ENCODE data around the gene DYNLT2. TPM values are rescaled to one million over a fixed set of nuclear protein-coding genes. Genes with fewer than 3 reads are reported as not detected.
A peak's percentile ranks its signal among the peaks of the same experiment; 100 is the strongest.

The DYNLT2 gene
- total and polyA plus RNA-seq, 2 of the 13 experiments (the other 11 are each of a cell fraction or from before 2014, with no cell fraction given) = 2.1 to 4.3 TPM

- TF ChIP-seq ZNF841 (CRISPR knock-in tag; IDR thresholded peaks at IDR 0.05; ENCODE audit: borderline replicate concordance) (peak; percentile 50; the same call in 1 of the 2 replicates), GMEB2 (CRISPR knock-in tag; IDR thresholded peaks at IDR 0.05; ENCODE audit: low read depth) (no peak), ZNF33B (CRISPR knock-in tag; IDR thresholded peaks at IDR 0.05) (0 out of 2 replicates have a peak, but pooled peaks have one; percentile 91), ATF7-NPFF (CRISPR knock-in tag; IDR thresholded peaks at IDR 0.05; ENCODE audit: low read depth) (0 out of 2 replicates have a peak, but pooled peaks have one; percentile 69), ZNF850 (CRISPR knock-in tag; conservative IDR thresholded peaks at IDR 0.05) (no peak), SYNCRIP (IDR thresholded peaks at IDR 0.05; ENCODE audit: insufficient read depth, low read depth, low read length) (no peak), TAF1 (CRISPR knock-in tag; IDR thresholded peaks at IDR 0.05) (0 out of 2 replicates have a peak, but pooled peaks have one; percentile 1), ZNF549 (CRISPR knock-in tag; IDR thresholded peaks at IDR 0.05) (no peak), ZBTB39 (CRISPR knock-in tag; IDR thresholded peaks at IDR 0.05) (no peak), ZNF124 (CRISPR knock-in tag; IDR thresholded peaks at IDR 0.05) (peak; percentile 68; the same call in 1 of the 2 replicates), RARG (CRISPR knock-in tag; IDR thresholded peaks at IDR 0.05; ENCODE audit: low read depth) (no peak), CHD2 (IDR thresholded peaks at IDR 0.05; ENCODE audit: low read depth, low read length) (0 out of 2 replicates have a peak, but pooled peaks have one; percentile 55), ZNF543 (CRISPR knock-in tag; IDR thresholded peaks at IDR 0.05) (0 out of 2 replicates have a peak, but pooled peaks have one; percentile 36), IRF1 (CRISPR knock-in tag; IDR thresholded peaks at IDR 0.05; ENCODE audit: low read depth) (no peak), THAP11 (CRISPR knock-in tag; IDR thresholded peaks at IDR 0.05) (peak; percentile 28; the same call in 1 of the 2 replicates), ZNF10 (CRISPR knock-in tag; IDR thresholded peaks at IDR 0.05; ENCODE audit: borderline replicate concordance, low read depth) (no peak; the same call in 1 of the 2 replicates)
- TF ChIP-seq, protein P1, sequence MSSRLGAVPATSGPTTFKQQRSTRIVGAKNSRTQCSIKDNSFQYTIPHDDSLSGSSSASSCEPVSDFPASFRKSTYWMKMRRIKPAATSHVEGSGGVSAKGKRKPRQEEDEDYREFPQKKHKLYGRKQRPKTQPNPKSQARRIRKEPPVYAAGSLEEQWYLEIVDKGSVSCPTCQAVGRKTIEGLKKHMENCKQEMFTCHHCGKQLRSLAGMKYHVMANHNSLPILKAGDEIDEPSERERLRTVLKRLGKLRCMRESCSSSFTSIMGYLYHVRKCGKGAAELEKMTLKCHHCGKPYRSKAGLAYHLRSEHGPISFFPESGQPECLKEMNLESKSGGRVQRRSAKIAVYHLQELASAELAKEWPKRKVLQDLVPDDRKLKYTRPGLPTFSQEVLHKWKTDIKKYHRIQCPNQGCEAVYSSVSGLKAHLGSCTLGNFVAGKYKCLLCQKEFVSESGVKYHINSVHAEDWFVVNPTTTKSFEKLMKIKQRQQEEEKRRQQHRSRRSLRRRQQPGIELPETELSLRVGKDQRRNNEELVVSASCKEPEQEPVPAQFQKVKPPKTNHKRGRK (CRISPR knock-in tag; IDR thresholded peaks at IDR 0.05) = no peak
- TF ChIP-seq, protein P2, sequence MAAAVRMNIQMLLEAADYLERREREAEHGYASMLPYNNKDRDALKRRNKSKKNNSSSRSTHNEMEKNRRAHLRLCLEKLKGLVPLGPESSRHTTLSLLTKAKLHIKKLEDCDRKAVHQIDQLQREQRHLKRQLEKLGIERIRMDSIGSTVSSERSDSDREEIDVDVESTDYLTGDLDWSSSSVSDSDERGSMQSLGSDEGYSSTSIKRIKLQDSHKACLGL (CRISPR knock-in tag; IDR thresholded peaks at IDR 0.05) = no peak
- TF ChIP-seq, protein P3, sequence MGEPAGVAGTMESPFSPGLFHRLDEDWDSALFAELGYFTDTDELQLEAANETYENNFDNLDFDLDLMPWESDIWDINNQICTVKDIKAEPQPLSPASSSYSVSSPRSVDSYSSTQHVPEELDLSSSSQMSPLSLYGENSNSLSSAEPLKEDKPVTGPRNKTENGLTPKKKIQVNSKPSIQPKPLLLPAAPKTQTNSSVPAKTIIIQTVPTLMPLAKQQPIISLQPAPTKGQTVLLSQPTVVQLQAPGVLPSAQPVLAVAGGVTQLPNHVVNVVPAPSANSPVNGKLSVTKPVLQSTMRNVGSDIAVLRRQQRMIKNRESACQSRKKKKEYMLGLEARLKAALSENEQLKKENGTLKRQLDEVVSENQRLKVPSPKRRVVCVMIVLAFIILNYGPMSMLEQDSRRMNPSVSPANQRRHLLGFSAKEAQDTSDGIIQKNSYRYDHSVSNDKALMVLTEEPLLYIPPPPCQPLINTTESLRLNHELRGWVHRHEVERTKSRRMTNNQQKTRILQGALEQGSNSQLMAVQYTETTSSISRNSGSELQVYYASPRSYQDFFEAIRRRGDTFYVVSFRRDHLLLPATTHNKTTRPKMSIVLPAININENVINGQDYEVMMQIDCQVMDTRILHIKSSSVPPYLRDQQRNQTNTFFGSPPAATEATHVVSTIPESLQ (CRISPR knock-in tag; conservative IDR thresholded peaks at IDR 0.05) = no peak; the same call in 1 of the 2 replicates
These were observed 26.0 kb downstream of the DYNLT2 start (continued) for GRCh38 chr6:169725125-169726048.

Measured in HepG2 (cell line).